Measurements from ENCODE around the gene FGF18. TPM values are rescaled to one million over a fixed set of nuclear protein-coding genes. Genes with fewer than 3 reads are reported as not detected.

FGF18 gene
- total RNA-seq, 1 donor from 2014 or later, result 30.4 TPM

GRCh38 chr5:171476701-171477100, 57.3 kb downstream of the FGF18 start:
- intact Hi-C loops (cut with micrococcal nuclease), result no loop called here
- Histone ChIP-seq H3K27me3 (ENCODE audit: low read depth) (no peaks in the 10 kb centered on the region), H3K36me3 (no peaks in the 10 kb centered on the region), H3K9me3 (replicated peaks) (peaks cover 9% of the 10 kb centered on the region), H3K27ac (replicated peaks) (no peak overlapping the region), H3K4me1 (peaks cover 21% of the 10 kb centered on the region), H3K4me3 (no peak overlapping the region)
- TF ChIP-seq, protein P1, sequence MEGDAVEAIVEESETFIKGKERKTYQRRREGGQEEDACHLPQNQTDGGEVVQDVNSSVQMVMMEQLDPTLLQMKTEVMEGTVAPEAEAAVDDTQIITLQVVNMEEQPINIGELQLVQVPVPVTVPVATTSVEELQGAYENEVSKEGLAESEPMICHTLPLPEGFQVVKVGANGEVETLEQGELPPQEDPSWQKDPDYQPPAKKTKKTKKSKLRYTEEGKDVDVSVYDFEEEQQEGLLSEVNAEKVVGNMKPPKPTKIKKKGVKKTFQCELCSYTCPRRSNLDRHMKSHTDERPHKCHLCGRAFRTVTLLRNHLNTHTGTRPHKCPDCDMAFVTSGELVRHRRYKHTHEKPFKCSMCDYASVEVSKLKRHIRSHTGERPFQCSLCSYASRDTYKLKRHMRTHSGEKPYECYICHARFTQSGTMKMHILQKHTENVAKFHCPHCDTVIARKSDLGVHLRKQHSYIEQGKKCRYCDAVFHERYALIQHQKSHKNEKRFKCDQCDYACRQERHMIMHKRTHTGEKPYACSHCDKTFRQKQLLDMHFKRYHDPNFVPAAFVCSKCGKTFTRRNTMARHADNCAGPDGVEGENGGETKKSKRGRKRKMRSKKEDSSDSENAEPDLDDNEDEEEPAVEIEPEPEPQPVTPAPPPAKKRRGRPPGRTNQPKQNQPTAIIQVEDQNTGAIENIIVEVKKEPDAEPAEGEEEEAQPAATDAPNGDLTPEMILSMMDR (IDR thresholded peaks at IDR 0.05; ENCODE audit: borderline replicate concordance), result no peak
- no peak for DNase-seq

DNA sequence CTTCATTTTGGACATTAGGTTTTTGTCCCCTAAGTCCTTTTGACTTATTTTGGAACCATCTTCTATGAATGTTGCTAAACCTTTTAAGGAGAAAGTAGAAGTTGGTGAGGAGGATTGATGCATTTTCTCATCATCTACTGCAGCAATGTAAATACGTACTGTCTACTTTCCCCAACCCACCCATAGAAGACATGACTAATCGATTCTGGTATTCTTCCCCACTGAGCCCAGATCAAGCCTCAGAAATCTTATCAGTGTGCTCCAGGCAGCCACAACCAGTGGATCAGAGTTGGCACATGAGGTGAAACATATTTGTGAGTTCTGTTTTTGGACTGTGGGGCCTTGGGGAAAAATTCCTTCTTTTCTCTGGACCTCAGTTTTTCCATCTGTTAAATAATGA, 57.7 kb downstream of the FGF18 start:
- peaks cover 8% of the 10 kb centered on the region for H3K9me3 ChIP-seq (replicated peaks)
- no peaks in the 10 kb centered on the region for H3K36me3 ChIP-seq
- no peaks in the 10 kb centered on the region for H3K27me3 ChIP-seq (ENCODE audit: low read depth)
- H3K27ac ChIP-seq (replicated peaks), result no peak overlapping the region
- intact Hi-C loops (cut with micrococcal nuclease), result no loop called here
- H3K4me1 ChIP-seq, result peaks cover 24% of the 10 kb centered on the region
- TF ChIP-seq, protein P1 (IDR thresholded peaks at IDR 0.05; ENCODE audit: borderline replicate concordance), result no peak
- no peak for DNase-seq
- H3K4me3 ChIP-seq, result no peak overlapping the region

DNA sequence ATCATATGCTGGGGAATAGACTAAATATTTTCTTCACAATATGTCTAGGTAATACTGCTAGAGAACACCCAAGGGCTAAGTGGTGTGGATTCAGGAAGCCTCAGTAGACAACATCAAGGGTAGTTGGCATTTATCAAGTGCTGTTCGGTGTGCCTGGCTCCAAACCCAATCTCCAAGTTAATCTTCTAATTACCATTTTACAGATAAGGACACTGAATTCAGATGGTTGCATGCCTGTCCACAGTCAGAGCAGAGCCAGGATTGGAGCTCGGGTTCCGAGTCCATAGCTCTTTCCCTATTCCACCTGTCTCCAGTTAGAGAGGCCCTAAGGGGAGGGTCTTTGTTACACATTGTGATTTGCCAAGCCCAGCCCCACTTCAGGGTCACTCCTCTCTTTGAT, 58.2 kb downstream of the FGF18 start:
- no peak for DNase-seq
- intact Hi-C loops (cut with micrococcal nuclease), result no loop called here
- Histone ChIP-seq H3K36me3 (no peaks in the 10 kb centered on the region), H3K27me3 (ENCODE audit: low read depth) (no peaks in the 10 kb centered on the region), H3K9me3 (replicated peaks) (peaks cover 3% of the 10 kb centered on the region), H3K4me1 (peaks cover 29% of the 10 kb centered on the region), H3K4me3 (no peak overlapping the region), H3K27ac (replicated peaks) (no peak overlapping the region)
- TF ChIP-seq, protein P1 (IDR thresholded peaks at IDR 0.05; ENCODE audit: borderline replicate concordance), result no peak

DNA sequence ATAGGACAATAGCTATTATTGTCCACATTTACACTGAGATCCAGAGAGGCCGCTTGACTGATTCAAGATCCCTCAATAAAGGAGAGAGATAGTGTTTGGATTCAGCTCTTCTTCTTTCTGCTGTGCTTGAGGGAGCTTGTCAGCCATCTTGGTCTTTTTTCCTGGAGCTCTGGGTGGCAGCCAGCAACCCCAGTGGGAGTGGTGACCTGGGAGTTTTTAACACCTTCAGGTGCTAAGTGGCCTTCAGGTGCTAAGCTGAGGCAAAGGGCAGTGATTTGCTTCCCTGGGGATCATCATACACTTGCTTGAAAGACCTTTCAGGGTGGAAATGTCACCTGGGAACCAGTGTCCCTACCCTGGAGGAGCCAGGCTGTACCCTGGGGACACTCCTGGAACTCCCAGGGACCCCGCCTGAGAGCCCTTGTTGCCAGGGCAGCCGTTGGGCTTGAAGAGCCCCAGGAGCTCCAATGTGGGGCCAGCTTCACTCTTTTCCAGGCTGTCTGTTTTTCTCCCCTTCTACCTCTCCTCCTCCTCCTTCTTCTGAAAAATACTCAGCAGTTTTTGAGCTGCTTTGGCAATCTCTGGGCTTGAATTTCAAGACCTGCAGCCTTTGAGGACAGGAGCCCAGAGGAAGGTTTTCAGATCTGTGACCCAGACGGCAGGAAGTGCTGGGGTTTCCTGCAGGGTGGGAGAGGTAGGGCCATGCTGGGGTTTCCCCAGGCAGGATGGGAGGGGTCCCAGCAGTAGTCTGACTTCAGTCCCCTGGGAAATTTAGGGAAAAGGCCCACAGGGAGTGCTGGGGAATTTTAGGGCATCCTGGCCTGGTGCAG, 59.7 kb downstream of the FGF18 start:
- H3K4me3 ChIP-seq, result no peak overlapping the region
- intact Hi-C loops (cut with micrococcal nuclease), result no loop called here
- TF ChIP-seq, protein P1 (IDR thresholded peaks at IDR 0.05; ENCODE audit: borderline replicate concordance), result no peak

GRCh38 chr5:171479776-171480125, 60.3 kb downstream of the FGF18 start:
- intact Hi-C loops (cut with micrococcal nuclease), result no loop called here

More for the DNA sequence above, 59.7 kb downstream of the FGF18 start:
- Histone ChIP-seq H3K4me1 (peaks cover 39% of the 10 kb centered on the region), H3K9me3 (replicated peaks) (no peaks in the 10 kb centered on the region), H3K27ac (replicated peaks) (no peak overlapping the region), H3K27me3 (ENCODE audit: low read depth) (no peaks in the 10 kb centered on the region), H3K36me3 (no peaks in the 10 kb centered on the region)
- no peak for DNase-seq

More at GRCh38 chr5:171479776-171480125, 60.3 kb downstream of the FGF18 start:
- Histone ChIP-seq H3K27me3 (ENCODE audit: low read depth) (no peaks in the 10 kb centered on the region), H3K9me3 (replicated peaks) (no peaks in the 10 kb centered on the region), H3K36me3 (no peaks in the 10 kb centered on the region), H3K4me1 (peaks cover 41% of the 10 kb centered on the region), H3K4me3 (no peak overlapping the region), H3K27ac (replicated peaks) (no peak overlapping the region)
- DNase-seq, result no peak
- TF ChIP-seq, protein P1 (IDR thresholded peaks at IDR 0.05; ENCODE audit: borderline replicate concordance), result no peak

Measured in left ventricle myocardium inferior (tissue), 1 donor.